Activated CD4-positive, alpha-beta T cell treated with anti-CD3 and anti-CD28 coated beads for 24 hours (primary cell): ENCODE measurements around the gene CENPP.

Experiments used
- DNase-seq, 2 donors: peaks; one replicate each; pipeline ENCODE4 v3.0.0-alpha.2; 2020; ENCODE audit warnings: low read depth in 2 of 2

The CENPP gene

DNA sequence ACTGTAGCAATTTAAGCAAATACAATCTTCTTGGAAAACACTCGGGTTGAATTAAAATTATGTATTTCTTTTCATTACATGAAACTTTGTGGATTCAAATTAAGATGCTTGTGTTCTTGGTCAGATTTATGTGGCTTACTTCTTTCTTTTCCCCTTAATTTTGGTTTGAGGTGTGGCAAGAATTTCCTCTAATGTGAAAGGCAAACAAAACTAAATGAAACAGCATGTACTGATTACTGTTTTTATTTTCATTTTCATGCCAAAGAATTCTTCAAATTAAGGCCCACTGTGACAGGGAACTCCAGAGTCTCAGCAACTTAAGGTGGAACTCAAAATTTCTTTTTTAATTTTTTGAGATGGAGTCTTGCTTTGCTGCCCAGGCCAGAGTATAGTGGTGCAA lies 98.6 kb downstream of the CENPP start, which contains the start of gene OMD:
TSS of gene OMD (minus strand) at position 132 of the 400 bp plus-strand sequence. CDS start 6,913 bp downstream, outside the sequence.
- DNase-seq, result no peak

- DNase-seq, result no peak
Measured at GRCh38 chr9:92425474-92425873, 99.7 kb downstream of the CENPP start.

GRCh38 chr9:92426501-92427145 lies 100.9 kb downstream of the CENPP start:
- DNase-seq, result no peak

DNA sequence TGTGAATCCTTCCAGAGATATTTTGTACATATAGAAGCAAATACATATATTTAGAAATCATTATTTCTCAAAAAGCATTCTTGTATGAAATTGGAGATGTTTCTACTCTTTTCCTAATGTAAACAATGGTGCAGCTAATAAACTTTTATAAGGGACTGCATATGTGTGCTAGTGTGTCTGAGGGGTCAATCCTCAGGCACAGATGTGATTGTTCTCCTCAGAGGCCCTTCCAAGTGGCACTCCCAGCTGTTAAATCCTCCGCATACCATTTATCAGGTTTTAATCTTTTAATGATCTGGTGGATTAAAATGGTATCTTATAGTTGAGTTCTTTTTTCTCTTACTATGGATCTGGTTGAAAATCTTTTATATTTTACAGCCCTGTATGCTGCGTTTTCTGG lies 104.1 kb downstream of the CENPP start:
- DNase-seq, result no peak

GRCh38 chr9:92432350-92432749 lies 106.6 kb downstream of the CENPP start:
- DNase-seq, result no peak

GRCh38 chr9:92432972-92433548 lies 107.3 kb downstream of the CENPP start:
- no peak for DNase-seq

- no peak for DNase-seq
Measured at GRCh38 chr9:92435263-92435662, 109.5 kb downstream of the CENPP start.

GRCh38 chr9:92438900-92439526 lies 113.3 kb downstream of the CENPP start:
- no peak for DNase-seq

DNA sequence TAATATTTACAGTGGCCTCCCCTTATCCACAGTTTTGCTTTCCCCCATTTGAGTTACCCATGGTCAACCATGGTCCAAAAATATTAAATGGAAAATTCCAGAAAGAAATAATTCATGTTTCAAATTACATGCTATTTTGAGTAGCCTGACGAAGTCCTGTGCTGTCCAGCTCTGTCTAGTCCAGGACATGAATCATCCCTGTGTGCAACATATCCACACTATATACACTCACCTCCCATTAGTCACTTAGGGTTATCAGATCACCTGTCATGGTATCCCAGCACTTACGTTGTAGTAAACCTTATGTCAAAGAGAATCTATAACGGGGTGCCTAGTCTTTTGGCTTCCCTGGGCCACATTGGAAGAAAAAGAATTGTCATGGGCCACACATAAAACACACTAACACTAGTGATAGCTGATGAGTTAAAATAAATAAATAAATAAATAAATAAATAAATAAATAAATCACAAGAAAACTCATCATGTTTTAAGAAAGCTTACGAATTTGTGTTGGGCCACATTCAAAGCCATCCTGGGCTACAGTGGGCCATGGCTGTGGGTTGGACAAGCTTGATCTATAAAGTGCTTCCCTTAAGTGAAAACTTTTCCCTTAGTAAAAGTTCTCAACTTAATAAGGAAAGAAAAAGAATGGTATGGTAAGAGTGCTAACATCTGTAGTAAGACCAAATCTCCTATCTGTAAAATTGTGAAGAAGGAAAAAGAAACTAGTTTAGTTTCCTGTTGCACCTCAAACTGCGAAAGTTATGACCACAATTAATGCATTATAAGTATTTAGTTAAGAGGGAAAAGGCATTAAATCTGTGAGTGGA lies 114.4 kb downstream of the CENPP start:
- DNase-seq, result no peak

- no peak for DNase-seq
Measured at GRCh38 chr9:92440751-92441046, 114.9 kb downstream of the CENPP start.

DNA sequence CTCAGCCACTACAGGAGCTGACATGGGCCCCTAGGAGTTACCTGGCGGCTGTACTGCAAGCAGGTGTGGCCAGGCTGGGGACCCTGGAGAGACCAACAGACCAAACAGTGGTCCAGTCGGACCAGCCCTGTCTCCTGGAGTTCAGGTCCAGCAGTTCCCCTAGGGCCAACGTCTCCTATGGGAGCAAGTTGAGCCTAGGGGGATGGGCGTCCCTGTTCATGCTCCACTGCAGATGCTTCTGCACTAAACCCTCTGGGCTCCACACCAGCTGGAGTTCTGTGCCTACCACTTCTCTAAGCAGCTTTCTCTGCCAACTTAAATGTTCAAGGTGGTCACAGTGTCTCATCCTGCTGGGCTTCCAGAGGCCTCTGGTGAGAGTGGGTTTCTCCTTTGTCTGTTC lies 119.1 kb downstream of the CENPP start:
- DNase-seq, result no peak

- no peak for DNase-seq
Measured at GRCh38 chr9:92446536-92446935, 120.8 kb downstream of the CENPP start.

- no peak for DNase-seq
Measured at GRCh38 chr9:92455217-92455616, 129.5 kb downstream of the CENPP start.

DNA sequence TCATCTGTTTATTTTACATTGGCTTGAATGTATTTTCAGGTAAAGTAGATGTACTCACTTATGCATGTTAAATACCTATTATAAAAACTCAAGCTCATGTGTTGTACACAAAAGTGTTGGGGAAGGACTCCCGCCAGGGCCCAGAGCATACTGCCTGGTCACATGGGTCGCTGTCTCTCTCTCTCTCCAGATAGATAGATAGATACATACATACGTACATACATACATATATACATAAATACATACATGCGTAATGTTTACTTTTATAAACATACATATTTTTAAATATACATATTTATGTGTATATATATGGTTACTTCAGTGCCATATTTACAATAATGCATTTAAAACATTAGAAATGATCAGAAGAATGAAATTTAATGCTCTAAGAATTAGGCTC lies 131.8 kb downstream of the CENPP start:
- DNase-seq, result no peak

DNA sequence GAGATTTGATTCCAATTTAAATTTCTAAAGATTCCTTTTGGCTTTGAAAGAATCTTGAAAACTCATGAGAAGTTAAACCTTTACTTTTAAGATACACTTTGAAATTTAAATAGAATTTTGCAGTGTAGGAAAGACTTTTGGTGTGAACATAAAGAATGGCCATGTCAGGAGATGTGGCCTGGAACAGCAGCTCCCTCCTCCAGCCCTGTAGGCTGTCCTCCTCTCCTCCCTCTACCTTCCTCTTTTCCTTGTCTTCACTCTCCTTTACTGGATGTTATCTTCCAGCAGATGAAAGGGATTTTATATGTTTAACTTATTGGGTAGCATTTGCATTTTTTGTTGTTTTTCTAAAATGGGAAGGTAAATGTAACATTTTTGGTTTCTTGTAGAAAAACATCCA lies 137.6 kb downstream of the CENPP start:
- DNase-seq, result no peak

- no peak for DNase-seq
Measured at GRCh38 chr9:92463984-92464383, 138.2 kb downstream of the CENPP start.

- DNase-seq, result no peak
Measured at GRCh38 chr9:92467041-92467440, 141.3 kb downstream of the CENPP start.

DNA sequence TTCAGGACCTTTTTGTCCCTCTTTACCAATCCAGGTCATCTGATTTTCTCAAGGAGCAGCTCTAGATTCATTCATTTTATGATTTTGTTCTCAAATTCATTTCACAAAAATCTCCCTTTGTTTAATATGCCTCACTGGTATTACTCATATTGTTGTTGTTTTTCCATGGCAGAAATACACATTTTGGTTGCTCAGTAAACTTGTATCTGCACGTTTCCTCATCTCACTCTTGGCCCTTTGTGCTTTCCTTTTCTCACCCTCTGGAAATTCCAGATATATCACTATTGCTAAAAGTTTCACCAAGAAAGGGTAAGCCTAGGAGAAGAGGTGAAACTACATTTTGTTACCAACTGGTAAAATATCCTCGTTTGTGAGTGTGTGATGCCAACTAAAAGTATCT lies 141.8 kb downstream of the CENPP start:
- DNase-seq, result no peak

DNA sequence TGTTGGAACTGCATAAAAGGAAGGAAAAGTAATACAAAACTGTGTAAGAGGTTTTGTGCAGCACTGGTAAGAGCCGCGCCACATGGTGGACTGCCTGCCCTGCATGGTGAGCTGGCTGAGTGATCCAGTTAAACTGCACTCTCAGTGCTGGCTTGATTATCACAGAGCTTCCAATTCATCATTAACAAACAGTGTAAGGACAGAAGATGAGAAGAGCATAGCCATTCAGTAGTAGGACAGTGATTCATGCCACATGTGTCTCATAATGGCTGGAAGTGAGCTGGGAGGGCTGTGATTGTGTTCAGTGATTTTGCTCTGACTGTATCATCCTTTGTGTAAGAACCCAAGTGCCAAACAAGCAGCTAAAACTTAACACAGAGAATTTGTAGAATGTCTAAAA lies 142.5 kb downstream of the CENPP start:
- no peak for DNase-seq

GRCh38 chr9:92474587-92474986 lies 148.8 kb downstream of the CENPP start:
- no peak for DNase-seq

GRCh38 chr9:92476962-92477361 lies 151.2 kb downstream of the CENPP start:
- no peak for DNase-seq

DNA sequence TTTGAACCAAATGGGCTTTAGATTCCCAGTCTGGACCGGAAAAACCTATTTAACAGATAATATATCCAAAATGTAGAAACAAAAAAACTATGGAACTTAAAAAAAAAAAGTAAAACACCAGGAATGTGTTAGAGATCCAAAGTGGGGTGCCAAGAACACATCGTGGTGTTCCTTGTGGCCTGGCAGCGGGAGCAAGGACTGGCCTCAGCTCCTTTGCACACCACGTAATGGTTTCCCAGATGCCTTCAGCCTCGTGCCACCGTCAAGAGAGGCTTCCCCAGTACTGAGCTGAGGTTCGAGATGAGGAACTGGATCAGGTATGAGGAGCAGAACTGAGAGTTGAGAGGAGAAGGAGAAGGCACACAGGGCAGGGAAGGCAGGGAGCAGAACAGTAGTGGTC lies 153.0 kb downstream of the CENPP start:
- DNase-seq, result no peak

DNA sequence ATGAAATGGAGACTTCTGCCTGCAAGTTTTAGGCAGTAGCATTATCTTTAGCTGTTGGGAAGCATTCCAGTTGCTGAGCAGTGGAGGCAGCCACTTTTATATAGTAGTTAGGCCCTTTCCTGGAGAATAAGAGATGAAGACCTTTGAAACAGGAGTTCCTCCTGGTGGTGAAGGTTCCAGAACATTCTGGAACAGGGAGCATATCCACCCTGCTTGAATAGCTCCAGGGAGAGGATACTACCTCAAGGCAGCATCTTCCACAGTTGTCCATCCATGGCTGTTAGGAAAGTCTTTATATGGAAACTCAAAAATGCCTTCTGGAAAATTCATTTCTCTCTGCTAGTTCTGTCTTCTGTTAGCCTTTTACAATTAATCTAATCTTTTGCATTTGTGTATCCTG lies 153.6 kb downstream of the CENPP start:
- DNase-seq, result no peak
